HG03469 (cell line): ENCODE results near the gene STX11.
A peak's percentile ranks its signal among the peaks of the same experiment; 100 is the strongest.
"Not testable (repeated sequence)": the region's sequence is repeated elsewhere in the genome, so short reads cannot be mapped to it uniquely, and the experiment has no call there.

Experiments
- ATAC-seq: cut with Tn5 transposase; IDR thresholded peaks from one replicate; pipeline ENCODE4 v1.9.1; 2021; ENCODE audit warnings: mild to moderate bottlenecking, moderate library complexity, moderate number of reproducible peaks; ENCODE audit not compliant: unreplicated experiment

Gene STX11

GRCh38 chr6:144149894-144150709, at the start of gene STX11:
Gene STX11, plus strand, starts transcription at chr6:144150517. Its CDS starts 36,111 bp downstream, at chr6:144186628.
- peak; percentile 47 for ATAC-seq

GRCh38 chr6:144103026-144103563, 47.2 kb upstream of the STX11 start:
- no peak for ATAC-seq

GRCh38 chr6:144104488-144104887, 45.8 kb upstream of the STX11 start:
- peak; percentile 11 for ATAC-seq

GRCh38 chr6:144104898-144105487, 45.3 kb upstream of the STX11 start:
- ATAC-seq, result peak; percentile 70

- no peak for ATAC-seq
Observed at GRCh38 chr6:144106206-144106605, 44.1 kb upstream of the STX11 start.

- ATAC-seq, result no peak
Observed at GRCh38 chr6:144110210-144110609, 40.1 kb upstream of the STX11 start.

- ATAC-seq, result no peak
Observed at GRCh38 chr6:144113366-144113765, 37.0 kb upstream of the STX11 start.

- ATAC-seq, result no peak
Observed at GRCh38 chr6:144115219-144115618, 35.1 kb upstream of the STX11 start.

GRCh38 chr6:144119376-144119775, 30.9 kb upstream of the STX11 start:
- no peak for ATAC-seq

GRCh38 chr6:144122861-144123260, 27.5 kb upstream of the STX11 start:
- no peak for ATAC-seq

- ATAC-seq, result no peak
Observed at GRCh38 chr6:144123421-144123820, 26.9 kb upstream of the STX11 start.

- ATAC-seq, result no peak
Observed at GRCh38 chr6:144123836-144124235, 26.5 kb upstream of the STX11 start.

GRCh38 chr6:144127097-144127496, 23.2 kb upstream of the STX11 start:
- no peak for ATAC-seq

- no peak for ATAC-seq
Observed at GRCh38 chr6:144129469-144129868, 20.8 kb upstream of the STX11 start.

GRCh38 chr6:144131248-144131709, 19.0 kb upstream of the STX11 start:
- ATAC-seq, result no peak

GRCh38 chr6:144132167-144132690, 18.1 kb upstream of the STX11 start:
- ATAC-seq, result not testable (repeated sequence)

- no peak for ATAC-seq
Observed at GRCh38 chr6:144133225-144133821, 17.0 kb upstream of the STX11 start.

- no peak for ATAC-seq
Observed at GRCh38 chr6:144134176-144134575, 16.1 kb upstream of the STX11 start.

GRCh38 chr6:144134737-144135136, 15.6 kb upstream of the STX11 start:
- ATAC-seq, result no peak

- ATAC-seq, result no peak
Observed at GRCh38 chr6:144138542-144138941, 11.8 kb upstream of the STX11 start.

GRCh38 chr6:144139817-144140216, 10.5 kb upstream of the STX11 start:
- ATAC-seq, result no peak
